Activated CD4-positive, alpha-beta T cell treated with anti-CD3 and anti-CD28 coated beads, Interleukin-2, amount 10 ng/mL, durations not matched to agents 7 days and 5 days (primary cell): ENCODE measurements around the gene NOTCH3. TPM values are rescaled to one million over a fixed set of nuclear protein-coding genes. Genes with fewer than 3 reads are reported as not detected.

Source experiments
- CTCF ChIA-PET: fragments of 350-600 bp; sonication (Branson Sonifier 250); formaldehyde crosslinking; loops from one replicate; lab custom pipeline; 2021; ENCODE audit warnings: antibody characterized with exemption; lab: Charles Lee
- POLR2A ChIA-PET: fragments of 350-600 bp; sonication (Branson Sonifier 250); formaldehyde crosslinking; loops from one replicate; lab custom pipeline; 2021; ENCODE audit warnings: antibody characterized with exemption; lab: Charles Lee
- DNase-seq: peaks from one replicate; pipeline ENCODE4 v3.0.0-alpha.2; 2020
- H3K27ac Mint-ChIP-seq: one replicate; pipeline ENCODE4 v1.8.0; 2021; ENCODE audit warnings: mild to moderate bottlenecking, moderate library complexity, mixed read lengths
- H3K27me3 Mint-ChIP-seq: one replicate; pipeline ENCODE4 v1.8.0; 2021; ENCODE audit warnings: mixed read lengths
- H3K36me3 Mint-ChIP-seq: one replicate; pipeline ENCODE4 v1.8.0; 2021; ENCODE audit warnings: low read depth, mixed read lengths
- H3K4me1 Mint-ChIP-seq: one replicate; pipeline ENCODE4 v1.8.0; 2021; ENCODE audit warnings: mixed read lengths
- H3K4me3 Mint-ChIP-seq: one replicate; pipeline ENCODE4 v1.8.0; 2021; ENCODE audit warnings: mild to moderate bottlenecking, moderate library complexity, mixed read lengths
- H3K9me3 Mint-ChIP-seq: one replicate; pipeline ENCODE4 v1.8.0; 2021; ENCODE audit warnings: mixed read lengths
- total RNA-seq, 2 experiments: library from RNA; stranded (reverse); gene quantifications; one replicate each; pipeline ENCODE4 v1.2.3, GENCODE V29; 2021

Gene NOTCH3
- total RNA-seq, 2 experiments from 2014 or later = not detected

DNA sequence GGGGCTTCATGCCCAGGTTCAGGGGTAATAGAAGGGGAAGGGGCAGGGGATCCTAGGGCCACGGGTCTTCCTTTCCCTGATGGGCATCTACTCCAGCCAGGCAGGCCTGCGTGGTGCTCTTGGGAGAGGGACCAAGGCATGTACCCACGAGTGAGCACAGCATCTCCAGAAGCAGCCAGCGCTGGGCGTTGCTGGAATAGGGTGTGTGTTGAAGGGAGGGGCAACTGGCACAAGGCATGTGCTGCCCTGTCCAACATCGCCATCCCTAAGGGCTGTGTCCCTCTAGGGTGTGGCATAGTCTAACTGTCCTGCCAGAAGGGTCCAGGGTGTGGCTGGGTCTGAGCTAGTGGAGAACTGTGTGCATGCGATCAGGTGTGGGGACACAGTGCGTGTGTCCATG lies 2.9 kb downstream of the NOTCH3 start:
- H3K9me3 Mint-ChIP-seq = no peaks in the 10 kb centered on the region
- peaks cover 62% of the 10 kb centered on the region for H3K27me3 Mint-ChIP-seq
- CTCF ChIA-PET = interaction anchor here (0.8 kb wide), 1 partner anchor 10 kb away, joined by 3 read pairs; no protein-coding TSS in a partner anchor
- DNase-seq = no peak
- POLR2A ChIA-PET = no interaction called here
- H3K4me1 Mint-ChIP-seq = peaks cover 12% of the 10 kb centered on the region
- H3K36me3 Mint-ChIP-seq = no peaks in the 10 kb centered on the region
- H3K4me3 Mint-ChIP-seq = no peak overlapping the region
- no peak overlapping the region for H3K27ac Mint-ChIP-seq

DNA sequence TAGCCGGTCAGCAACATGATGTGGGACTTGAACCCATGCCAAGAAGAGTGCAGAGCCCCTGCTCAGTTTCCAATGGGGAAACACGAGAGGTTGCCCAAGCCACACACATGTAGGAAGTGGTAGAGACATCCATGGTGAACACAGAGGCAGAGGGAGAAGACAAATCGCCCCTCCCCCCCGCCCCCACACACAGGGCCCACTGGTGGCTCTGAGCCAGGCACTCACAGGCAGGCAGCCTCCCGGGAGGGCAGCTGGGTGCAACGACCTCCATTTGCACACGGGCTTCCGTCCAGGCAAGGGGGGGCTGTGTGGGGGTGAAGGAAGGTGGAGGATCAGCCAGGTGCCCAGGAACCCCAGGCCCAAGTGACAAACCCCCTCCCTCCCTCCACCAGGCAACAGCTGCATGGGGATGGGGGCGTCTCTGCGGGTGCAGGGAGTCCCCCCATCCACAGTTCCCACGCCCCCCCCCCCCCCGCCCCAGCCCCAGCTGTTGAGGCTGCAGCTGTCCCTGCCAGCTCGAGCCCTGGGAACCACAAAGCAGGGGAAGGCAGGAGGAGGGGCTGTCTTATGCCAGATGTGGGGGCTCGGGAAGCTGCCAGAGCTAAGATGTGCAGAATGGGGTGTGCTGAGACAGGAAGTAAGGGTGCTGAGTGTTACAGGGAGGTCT lies 3.4 kb downstream of the NOTCH3 start:
- ChIA-PET CTCF (no interaction called here), POLR2A (no interaction called here)
- Mint-ChIP-seq H3K36me3 (no peaks in the 10 kb centered on the region), H3K9me3 (no peaks in the 10 kb centered on the region), H3K27ac (no peak overlapping the region), H3K27me3 (peaks cover 59% of the 10 kb centered on the region), H3K4me1 (peaks cover 12% of the 10 kb centered on the region), H3K4me3 (no peak overlapping the region)
- DNase-seq = no peak

DNA sequence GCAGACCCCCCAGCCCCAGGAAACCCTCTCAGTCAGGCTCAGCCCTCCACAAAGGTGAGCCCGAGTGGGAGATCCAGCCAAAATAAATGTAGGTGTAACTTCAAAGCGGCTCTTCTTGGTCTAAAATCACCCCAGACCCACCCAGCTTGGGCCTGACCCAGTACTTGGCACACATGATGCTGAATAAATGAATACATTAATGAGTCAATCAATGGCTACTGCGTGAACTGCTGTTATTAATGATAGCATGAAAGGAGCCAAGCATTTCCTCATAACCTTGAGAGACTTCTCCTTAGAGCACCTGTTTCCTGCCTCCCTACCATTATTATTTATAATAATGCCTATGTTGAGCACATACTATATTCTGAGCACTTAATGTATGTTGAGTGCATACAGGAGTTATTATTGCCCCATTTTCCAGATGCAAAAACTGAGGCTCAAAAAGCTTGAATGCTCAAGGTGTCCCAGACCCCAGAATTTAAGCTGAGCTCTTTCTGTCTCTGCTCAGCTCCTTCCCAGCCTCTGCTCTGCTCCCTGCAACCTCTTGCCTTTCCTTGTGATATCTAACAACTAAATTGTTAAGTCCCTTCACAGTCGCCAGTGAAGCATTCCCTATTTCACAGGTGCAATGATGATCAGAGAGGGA lies 4.3 kb downstream of the NOTCH3 start:
- CTCF ChIA-PET = interaction anchor here (0.6 kb wide), 1 partner anchor 130 kb away, joined by 4 read pairs; no protein-coding TSS in a partner anchor
- POLR2A ChIA-PET = no interaction called here

DNA sequence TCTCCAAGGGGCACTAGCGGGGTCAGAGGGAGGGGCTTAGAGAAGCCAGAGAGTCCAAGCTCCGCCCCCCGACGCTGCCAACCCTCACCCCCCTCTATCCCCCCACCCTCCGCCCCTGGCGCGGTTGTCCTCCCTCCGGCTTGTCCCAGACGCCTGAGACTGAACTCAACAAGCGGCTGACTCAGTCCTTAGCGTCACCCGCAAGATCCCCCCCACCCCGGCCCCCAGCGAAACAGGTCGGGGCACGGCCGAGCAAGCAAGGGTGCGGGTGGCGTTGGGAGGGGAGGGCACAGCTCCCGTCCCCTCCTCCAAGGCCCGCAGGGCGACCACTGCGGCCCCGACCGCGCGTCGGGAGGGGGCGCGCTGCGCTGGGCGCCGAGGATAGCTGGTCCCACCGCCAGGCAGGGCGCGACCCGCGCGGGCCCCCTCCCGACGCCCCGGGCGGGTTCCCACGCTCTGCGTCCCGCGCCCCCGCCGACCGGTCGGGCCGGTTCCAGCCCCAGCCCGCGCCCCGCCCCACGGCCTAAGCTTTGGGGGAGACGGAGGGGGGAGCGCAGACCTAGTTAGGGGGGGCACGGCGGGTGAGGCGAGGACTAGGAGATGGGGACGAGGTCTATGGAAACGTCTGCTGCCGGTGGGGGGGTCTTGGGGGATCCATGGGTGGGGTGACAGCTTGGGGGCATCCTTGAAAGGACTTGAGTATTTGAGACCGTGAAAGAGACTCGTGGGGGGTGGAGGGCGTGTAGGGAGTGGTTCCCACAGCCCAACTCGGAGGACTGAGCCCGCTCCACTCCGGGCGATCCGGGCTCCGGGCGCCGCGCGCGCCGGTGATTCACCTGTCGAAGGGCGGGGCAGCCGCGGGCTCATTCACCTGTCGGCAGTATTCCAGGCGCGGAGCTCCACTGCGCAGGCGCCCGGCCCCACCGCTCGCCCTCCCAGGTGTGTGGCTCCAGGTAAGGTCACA lies 5.1 kb downstream of the NOTCH3 start:
- Mint-ChIP-seq H3K27me3 (peaks cover 49% of the 10 kb centered on the region), H3K9me3 (no peaks in the 10 kb centered on the region), H3K4me3 (no peak overlapping the region), H3K36me3 (no peaks in the 10 kb centered on the region), H3K27ac (no peak overlapping the region), H3K4me1 (peaks cover 9% of the 10 kb centered on the region)
- ChIA-PET CTCF (no interaction called here), POLR2A (no interaction called here)
- no peak for DNase-seq

More for the DNA sequence above, 4.3 kb downstream of the NOTCH3 start:
- DNase-seq = no peak
- H3K9me3 Mint-ChIP-seq = no peaks in the 10 kb centered on the region
- H3K4me3 Mint-ChIP-seq = no peak overlapping the region
- no peaks in the 10 kb centered on the region for H3K36me3 Mint-ChIP-seq
- peaks cover 12% of the 10 kb centered on the region for H3K4me1 Mint-ChIP-seq
- peaks cover 54% of the 10 kb centered on the region for H3K27me3 Mint-ChIP-seq
- H3K27ac Mint-ChIP-seq = no peak overlapping the region

DNA sequence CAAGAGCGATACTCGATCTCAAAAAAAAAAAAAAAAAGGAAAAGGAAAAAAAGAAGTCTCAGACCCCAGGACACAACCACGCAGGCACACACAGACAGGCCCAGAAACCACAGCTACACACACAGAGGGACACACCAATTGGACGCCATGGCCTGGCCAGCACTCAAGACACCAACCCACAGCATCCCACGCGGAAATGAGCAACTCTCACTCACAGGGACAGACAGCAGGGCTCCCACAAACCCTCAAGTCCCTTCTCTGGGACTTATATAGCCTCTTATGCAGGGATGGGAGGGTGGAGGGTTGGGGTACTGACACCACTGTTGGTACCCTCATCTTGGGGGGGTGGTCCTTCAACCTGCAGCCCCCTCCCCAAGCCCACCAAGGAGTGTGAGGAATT lies 5.9 kb downstream of the NOTCH3 start:
- DNase-seq = no peak
- CTCF ChIA-PET = interaction anchor here (1.2 kb wide), 1 partner anchor 20 kb away, joined by 3 read pairs; no protein-coding TSS in a partner anchor
- POLR2A ChIA-PET = no interaction called here
- Mint-ChIP-seq H3K27ac (no peak overlapping the region), H3K9me3 (no peaks in the 10 kb centered on the region), H3K4me1 (peaks cover 9% of the 10 kb centered on the region), H3K4me3 (no peak overlapping the region), H3K36me3 (no peaks in the 10 kb centered on the region), H3K27me3 (peaks cover 46% of the 10 kb centered on the region)

DNA sequence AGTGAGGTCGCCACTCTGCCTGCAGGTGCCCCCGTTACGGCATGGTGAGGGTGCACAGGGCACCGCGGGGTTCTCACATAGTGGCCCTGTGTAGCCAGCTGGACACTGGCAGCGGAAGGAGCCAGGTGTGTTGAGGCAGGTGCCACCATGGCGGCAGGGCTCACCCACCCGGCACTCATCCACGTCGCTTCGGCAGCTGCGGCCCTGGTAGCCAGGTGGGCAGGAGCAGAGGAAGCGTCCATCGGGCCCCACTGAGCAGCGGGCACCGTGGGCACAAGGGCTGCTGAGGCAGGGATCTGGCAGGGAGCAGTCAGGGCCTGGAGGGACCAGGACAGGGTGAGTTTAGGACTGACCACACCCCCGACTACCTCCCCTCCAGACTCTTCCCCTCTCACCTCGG lies 8.8 kb downstream of the NOTCH3 start:
- ChIA-PET CTCF (no interaction called here), POLR2A (no interaction called here)
- Mint-ChIP-seq H3K9me3 (peaks cover 2% of the 10 kb centered on the region), H3K27ac (no peak overlapping the region), H3K36me3 (no peaks in the 10 kb centered on the region), H3K4me1 (peaks cover 2% of the 10 kb centered on the region), H3K27me3 (peaks cover 28% of the 10 kb centered on the region), H3K4me3 (no peak overlapping the region)
- no peak for DNase-seq

DNA sequence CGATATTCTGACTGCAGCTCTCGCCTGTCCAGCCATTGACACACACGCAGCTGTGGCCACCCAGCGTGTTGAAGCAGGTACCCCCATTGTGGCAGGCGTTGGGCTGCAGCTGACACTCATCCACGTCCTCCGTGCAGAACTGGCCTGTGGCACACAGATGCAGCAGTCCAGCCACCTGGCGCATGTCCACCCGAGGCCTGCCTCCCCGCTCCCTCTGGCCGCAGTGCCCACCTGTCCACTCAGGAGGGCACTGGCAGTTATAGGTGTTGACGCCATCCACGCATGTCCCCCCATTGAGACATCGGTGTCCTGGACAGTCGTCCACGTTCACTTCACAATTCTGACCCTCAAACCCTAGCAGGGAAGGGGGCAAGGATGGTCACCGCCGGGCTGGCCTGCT lies 9.3 kb downstream of the NOTCH3 start:
- DNase-seq = no peak
- ChIA-PET POLR2A (no interaction called here), CTCF (no interaction called here)
- Mint-ChIP-seq H3K27ac (no peak overlapping the region), H3K36me3 (no peaks in the 10 kb centered on the region), H3K27me3 (peaks cover 23% of the 10 kb centered on the region), H3K4me1 (peaks cover 2% of the 10 kb centered on the region), H3K9me3 (peaks cover 2% of the 10 kb centered on the region), H3K4me3 (no peak overlapping the region)

DNA sequence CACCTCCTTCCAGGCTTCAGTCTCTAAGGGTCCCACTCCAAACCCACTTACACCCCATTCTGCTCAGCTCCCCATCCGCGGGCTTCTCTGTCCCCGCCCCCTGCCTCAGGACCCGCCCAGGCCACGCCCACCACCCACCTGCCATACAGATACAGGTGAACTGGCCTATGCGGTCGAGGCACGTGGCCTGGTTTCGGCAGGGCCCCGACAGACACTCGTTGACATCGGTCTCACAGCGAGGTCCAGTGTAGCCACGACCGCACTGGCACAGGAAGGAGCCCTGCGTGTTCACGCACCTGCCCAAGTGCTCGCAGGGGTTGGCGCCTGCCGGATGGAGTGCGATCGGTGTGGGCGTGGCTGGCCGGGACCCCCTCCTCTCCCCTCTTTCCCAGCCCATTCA lies 11.9 kb downstream of the NOTCH3 start:
- no peak for DNase-seq
- no peaks in the 10 kb centered on the region for H3K4me1 Mint-ChIP-seq
- H3K9me3 Mint-ChIP-seq = peaks cover 2% of the 10 kb centered on the region
- POLR2A ChIA-PET = no interaction called here
- peaks cover 4% of the 10 kb centered on the region for H3K27me3 Mint-ChIP-seq
- CTCF ChIA-PET = no interaction called here
- no peaks in the 10 kb centered on the region for H3K36me3 Mint-ChIP-seq
- no peak overlapping the region for H3K27ac Mint-ChIP-seq
- H3K4me3 Mint-ChIP-seq = no peak overlapping the region

DNA sequence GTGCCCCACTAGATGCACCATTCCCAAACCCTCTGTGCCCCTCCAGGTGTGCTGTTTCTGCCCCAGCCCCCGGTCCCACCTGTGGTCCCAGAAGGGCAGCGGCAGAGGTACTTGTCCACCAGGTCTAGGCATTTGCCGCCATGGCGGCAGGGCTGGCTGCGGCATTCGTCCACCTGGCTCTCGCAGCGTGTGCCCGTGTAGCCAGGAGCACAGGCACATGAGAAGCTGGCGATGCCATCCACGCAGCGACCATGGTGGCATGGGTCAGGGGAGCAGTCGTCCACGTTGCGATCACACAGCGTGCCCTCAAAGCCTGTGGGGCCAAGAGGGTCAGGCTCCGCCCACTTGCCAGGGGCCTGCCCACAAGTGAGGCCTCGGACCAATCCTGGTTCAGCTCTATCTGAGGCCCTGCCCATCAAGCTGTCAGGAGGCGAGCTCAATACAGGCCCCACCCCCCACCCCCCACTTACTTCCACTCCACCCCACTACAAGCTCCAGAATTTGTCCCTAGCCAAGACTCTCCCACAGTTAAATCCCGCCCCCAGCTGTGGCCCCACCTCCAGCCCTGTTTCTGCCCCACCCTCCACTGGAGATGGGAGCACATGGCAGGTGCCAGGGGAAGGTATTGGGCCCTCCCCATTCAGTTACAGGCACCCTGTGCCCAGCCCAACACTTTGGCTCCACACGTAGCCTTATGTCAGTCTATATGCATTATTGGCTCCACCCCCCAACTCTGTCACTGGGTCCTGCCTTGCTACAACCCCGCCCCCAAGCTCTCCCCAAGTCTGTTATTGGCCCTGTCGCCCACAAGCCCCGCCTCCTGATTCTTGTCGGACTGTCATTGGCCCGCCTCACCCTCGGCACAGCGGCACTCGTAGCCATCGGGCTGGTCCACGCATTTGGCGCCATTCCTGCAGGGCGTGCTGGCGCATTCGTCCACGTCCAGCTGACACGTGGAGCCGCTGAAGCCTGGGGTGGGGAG lies 13.5 kb downstream of the NOTCH3 start:
- Mint-ChIP-seq H3K36me3 (no peaks in the 10 kb centered on the region), H3K27ac (no peak overlapping the region), H3K9me3 (peaks cover 2% of the 10 kb centered on the region), H3K27me3 (no peaks in the 10 kb centered on the region), H3K4me3 (no peak overlapping the region), H3K4me1 (no peaks in the 10 kb centered on the region)
- POLR2A ChIA-PET = no interaction called here
- no peak for DNase-seq
- CTCF ChIA-PET = interaction anchor here (1.0 kb wide), 1 partner anchor 11 kb away, joined by 3 read pairs; no protein-coding TSS in a partner anchor

DNA sequence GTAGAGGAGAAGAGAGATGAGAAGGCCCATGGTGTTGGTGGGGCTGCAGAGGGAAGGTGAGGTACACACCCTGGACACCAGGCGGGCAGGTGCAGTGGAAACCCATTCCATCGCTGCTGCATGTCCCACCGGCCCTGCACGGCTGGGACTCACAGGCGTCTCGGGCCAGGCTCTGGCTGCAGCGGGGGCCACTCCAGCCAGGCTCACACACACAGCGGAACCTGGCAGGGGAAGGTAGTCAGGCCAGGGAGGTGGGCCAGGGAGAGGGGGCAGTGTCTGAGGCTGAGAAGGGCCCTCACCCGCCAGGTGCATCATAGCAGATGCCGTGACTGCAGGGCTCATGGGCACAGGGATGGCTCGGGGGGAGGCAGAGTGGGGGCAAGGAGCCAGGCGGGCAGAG lies 15.6 kb downstream of the NOTCH3 start:
- H3K9me3 Mint-ChIP-seq = peaks cover 2% of the 10 kb centered on the region
- no peak for DNase-seq
- H3K27me3 Mint-ChIP-seq = no peaks in the 10 kb centered on the region
- ChIA-PET POLR2A (no interaction called here), CTCF (no interaction called here)
- H3K4me3 Mint-ChIP-seq = no peak overlapping the region
- no peak overlapping the region for H3K27ac Mint-ChIP-seq
- H3K4me1 Mint-ChIP-seq = no peaks in the 10 kb centered on the region
- H3K36me3 Mint-ChIP-seq = no peaks in the 10 kb centered on the region

DNA sequence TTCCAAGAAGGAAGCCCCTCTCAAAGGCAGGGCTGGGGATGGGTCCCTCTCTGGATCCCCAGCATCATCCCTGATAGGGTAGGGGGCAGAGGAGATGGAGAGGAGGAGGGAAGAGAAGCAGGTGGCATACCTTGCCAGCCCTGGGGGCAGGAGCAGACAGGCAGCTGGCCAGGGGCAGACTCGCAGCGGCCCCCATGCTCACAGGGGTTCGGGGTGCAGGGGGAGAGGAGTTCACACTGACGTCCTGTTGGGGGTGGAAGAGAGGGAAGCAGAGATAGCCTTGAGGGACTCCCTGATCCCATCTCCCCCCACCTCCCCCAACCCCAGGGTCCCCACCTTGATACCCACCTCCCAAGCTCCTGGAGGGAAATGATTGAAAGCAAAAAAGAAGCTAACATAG lies 16.0 kb downstream of the NOTCH3 start:
- no peaks in the 10 kb centered on the region for H3K4me1 Mint-ChIP-seq
- H3K27me3 Mint-ChIP-seq = no peaks in the 10 kb centered on the region
- H3K9me3 Mint-ChIP-seq = peaks cover 2% of the 10 kb centered on the region
- DNase-seq = no peak
- CTCF ChIA-PET = interaction anchor here (1.0 to 1.1 kb wide), 2 partner anchors 11 to 272 kb away, joined by 3 to 4 read pairs; no protein-coding TSS in a partner anchor
- POLR2A ChIA-PET = no interaction called here
- H3K27ac Mint-ChIP-seq = no peak overlapping the region
- H3K4me3 Mint-ChIP-seq = no peak overlapping the region
- H3K36me3 Mint-ChIP-seq = no peaks in the 10 kb centered on the region

DNA sequence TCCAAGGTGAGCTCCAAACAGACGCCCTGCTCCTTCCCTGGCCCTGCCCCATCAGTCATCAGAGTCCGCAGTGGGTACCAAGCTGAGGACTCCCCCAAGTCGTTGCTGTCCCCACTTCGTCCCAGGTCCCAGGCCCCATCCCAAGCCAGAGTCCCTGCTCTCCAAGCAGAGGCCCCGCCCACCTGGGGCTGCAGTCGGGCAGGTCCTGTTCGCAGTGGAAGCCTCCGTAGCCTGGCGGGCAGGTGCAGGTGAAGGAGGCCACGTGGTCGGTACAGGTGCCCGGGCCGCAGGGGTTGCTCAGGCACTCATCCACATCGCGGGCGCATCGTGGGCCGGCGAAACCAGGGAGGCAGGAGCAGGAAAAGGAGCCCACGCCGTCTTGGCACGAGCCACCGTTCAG lies 19.4 kb downstream of the NOTCH3 start:
- H3K27me3 Mint-ChIP-seq = peaks cover 4% of the 10 kb centered on the region
- H3K27ac Mint-ChIP-seq = no peak overlapping the region
- no peak overlapping the region for H3K4me3 Mint-ChIP-seq
- no peak for DNase-seq
- peaks cover 4% of the 10 kb centered on the region for H3K4me1 Mint-ChIP-seq
- ChIA-PET POLR2A (no interaction called here), CTCF (interaction anchor here (0.5 to 1.2 kb wide), 2 partner anchors 25 to 374 kb away, joined by 3 read pairs; no protein-coding TSS in a partner anchor)
- no peaks in the 10 kb centered on the region for H3K36me3 Mint-ChIP-seq
- H3K9me3 Mint-ChIP-seq = no peaks in the 10 kb centered on the region
